ENCODE results near the gene SEC61B.

GRCh38 chr9:99231711-99232110, 9.6 kb downstream of the SEC61B start:
- TF ChIP-seq CTCF (IDR thresholded peaks at IDR 0.05) (peak in 6 of 7 experiments; percentile 22 to 44 (median 27)), POLR2A (IDR thresholded peaks at IDR 0.05) (no peak)

Measured in body of pancreas (tissue), 4 donors.